Activated T-helper 1 cell treated with anti-CD3 and anti-CD28 coated beads, Interleukin-12 subunit alpha, Interleukin-12 subunit beta, Interleukin-2, Interleukin-4 antibody, amounts not matched to agents 30 ng/mL and 10 ng/mL and 1 ng/mL, durations not matched to agents 14 hours and 24 hours and 36 hours (primary cell): ENCODE data around the gene RASIP1. TPM values are rescaled to one million over a fixed set of nuclear protein-coding genes. Genes with fewer than 3 reads are reported as not detected.

ENCODE experiments used
- DNase-seq: peaks from one replicate; pipeline ENCODE4 v3.0.0; 2021; ENCODE audit warnings: low spot score
- H3K27ac Mint-ChIP-seq: one replicate; pipeline ENCODE4 v1.8.0; 2021; ENCODE audit warnings: mild to moderate bottlenecking, mixed read lengths
- H3K27me3 Mint-ChIP-seq: one replicate; pipeline ENCODE4 v1.8.0; 2022; ENCODE audit warnings: mild to moderate bottlenecking, moderate library complexity, mixed read lengths; ENCODE audit not compliant: insufficient read depth
- H3K36me3 Mint-ChIP-seq: one replicate; pipeline ENCODE4 v1.8.0; 2021; ENCODE audit warnings: low read depth, mixed read lengths
- H3K4me1 Mint-ChIP-seq: one replicate; pipeline ENCODE4 v1.8.0; 2021; ENCODE audit warnings: low read depth, mixed read lengths
- H3K4me3 Mint-ChIP-seq: one replicate; pipeline ENCODE4 v1.8.0; 2021; ENCODE audit warnings: mild to moderate bottlenecking, moderate library complexity, mixed read lengths
- H3K9me3 Mint-ChIP-seq: one replicate; pipeline ENCODE4 v1.8.0; 2021; ENCODE audit warnings: mixed read lengths
- intact Hi-C: fragments of 100-400 bp; cut with micrococcal nuclease; formaldehyde crosslinking; loops from one replicate; pipeline ENCODE4 v1.15.1; 2024
- total RNA-seq: library from RNA; stranded (reverse); gene quantifications from 2 replicates; pipeline ENCODE4 v1.2.3, GENCODE V29; 2022

Gene RASIP1
- total RNA-seq, 1 donor from 2014 or later: 0.44 TPM

DNA sequence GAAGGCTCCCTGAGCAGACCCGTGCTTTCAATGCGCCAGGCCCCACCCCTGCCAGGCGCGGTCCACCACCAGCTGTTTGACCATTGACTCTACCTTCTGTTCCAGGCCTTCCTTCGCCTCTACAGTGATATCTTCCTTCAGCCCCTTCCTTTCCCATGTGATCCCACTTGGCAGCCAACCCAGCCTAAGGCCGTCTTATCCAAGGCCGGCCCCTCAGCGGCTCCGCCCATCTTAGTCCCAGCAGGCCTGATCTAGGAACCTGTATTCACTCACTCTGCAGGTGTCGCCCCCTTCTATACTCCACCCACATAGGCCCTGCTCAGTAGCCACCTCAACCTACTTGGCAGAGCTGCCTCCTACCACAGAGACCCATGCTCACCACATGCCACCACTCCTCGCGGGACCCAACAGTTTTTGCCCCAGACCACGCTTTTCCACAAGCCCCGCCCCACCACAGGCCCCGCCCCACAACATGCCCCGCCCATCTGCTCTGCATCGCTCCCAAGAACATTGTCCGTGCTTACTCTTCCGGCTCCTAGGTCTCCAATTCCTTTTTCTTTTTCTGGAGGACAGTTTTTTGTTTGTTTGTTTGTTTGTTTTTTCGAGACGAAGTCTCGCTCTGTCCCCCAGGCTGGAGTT lies 2.9 kb downstream of the RASIP1 start:
- Mint-ChIP-seq H3K4me1 (peaks cover 13% of the 10 kb centered on the region), H3K27me3 (no peaks in the 10 kb centered on the region), H3K4me3 (no peak overlapping the region), H3K9me3 (no peaks in the 10 kb centered on the region), H3K36me3 (no peaks in the 10 kb centered on the region), H3K27ac (peak overlapping the region; percentile 34)
- DNase-seq: no peak
- intact Hi-C loops: no loop called here

DNA sequence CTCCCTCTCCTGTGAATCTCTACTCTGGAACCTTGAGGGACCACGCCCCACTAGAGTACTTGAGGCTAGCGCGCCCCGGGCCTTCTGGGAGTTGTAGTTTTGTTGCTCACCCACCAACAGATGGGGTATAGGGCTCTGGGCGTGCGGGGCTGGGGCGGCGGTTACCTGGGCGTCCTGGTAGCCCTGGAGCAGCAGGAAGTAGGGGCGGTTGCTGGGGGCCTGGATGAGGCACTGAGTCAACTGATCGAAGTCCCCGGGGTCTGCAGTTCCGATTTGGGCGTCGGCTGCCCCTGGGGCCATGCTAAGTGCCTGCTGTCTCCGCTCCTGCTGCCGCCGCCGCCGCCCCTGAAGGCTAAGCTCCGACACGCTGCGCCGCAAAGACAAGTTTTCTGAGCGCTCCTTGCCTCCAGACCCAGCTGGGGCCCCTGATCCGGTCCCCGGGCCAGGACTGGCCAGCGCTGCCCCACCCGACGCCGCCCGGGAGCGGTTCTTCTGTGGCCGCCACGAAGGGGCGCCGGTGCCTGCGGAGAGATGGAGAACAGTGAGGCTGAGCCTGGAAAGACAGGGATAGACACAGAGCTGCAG lies 5.3 kb downstream of the RASIP1 start:
- peaks cover 2% of the 10 kb centered on the region for H3K27me3 Mint-ChIP-seq
- no peaks in the 10 kb centered on the region for H3K9me3 Mint-ChIP-seq
- intact Hi-C loops: no loop called here
- no peak for DNase-seq
- H3K4me3 Mint-ChIP-seq: no peak overlapping the region
- H3K27ac Mint-ChIP-seq: no peak overlapping the region
- peaks cover 5% of the 10 kb centered on the region for H3K4me1 Mint-ChIP-seq
- H3K36me3 Mint-ChIP-seq: no peaks in the 10 kb centered on the region

DNA sequence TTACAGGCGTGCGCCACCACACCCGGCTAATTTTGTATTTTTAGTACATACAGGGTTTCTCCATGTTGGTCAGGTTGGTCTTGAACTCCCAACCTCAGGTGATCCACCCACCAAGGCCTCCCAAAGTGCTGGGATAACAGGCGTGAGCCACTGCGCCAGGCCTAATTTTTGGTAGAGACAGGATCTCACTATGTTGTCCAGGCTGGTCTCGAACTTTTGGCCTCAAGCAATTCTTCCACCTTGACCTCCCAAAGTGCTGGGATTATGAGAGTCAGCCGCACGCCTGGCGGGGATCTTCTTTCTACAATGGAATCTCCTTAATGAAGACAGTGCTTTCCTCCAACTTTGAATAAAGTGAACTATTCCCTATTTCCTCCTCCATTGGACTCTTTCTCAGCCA lies 5.8 kb downstream of the RASIP1 start:
- H3K27ac Mint-ChIP-seq: no peak overlapping the region
- H3K4me3 Mint-ChIP-seq: no peak overlapping the region
- intact Hi-C loops: no loop called here

DNA sequence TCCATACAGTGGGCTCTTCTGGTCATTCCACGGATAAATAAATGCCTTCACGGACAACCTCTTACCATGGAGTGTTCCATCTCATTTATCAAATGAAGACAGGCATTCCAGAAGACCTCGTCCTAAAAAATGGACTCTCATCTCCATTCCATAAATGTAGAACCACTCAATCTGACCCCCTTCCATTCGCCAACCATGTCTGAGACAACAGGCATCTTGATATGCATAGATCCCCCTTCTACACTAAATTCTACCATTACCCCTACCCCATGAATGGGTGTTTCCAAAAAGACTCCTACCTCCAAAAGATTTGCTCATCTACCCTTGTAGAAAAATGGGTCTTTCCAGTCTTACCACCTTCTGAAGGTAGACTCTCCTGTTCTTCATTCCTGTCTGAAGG lies 9.0 kb downstream of the RASIP1 start:
- H3K4me1 Mint-ChIP-seq: peaks cover 4% of the 10 kb centered on the region
- H3K9me3 Mint-ChIP-seq: peaks cover 7% of the 10 kb centered on the region
- no peak overlapping the region for H3K4me3 Mint-ChIP-seq
- H3K27ac Mint-ChIP-seq: no peak overlapping the region
- peaks cover 2% of the 10 kb centered on the region for H3K27me3 Mint-ChIP-seq
- peaks cover 7% of the 10 kb centered on the region for H3K36me3 Mint-ChIP-seq
- DNase-seq: no peak
- intact Hi-C loops: no loop called here

More for the DNA sequence above, 5.8 kb downstream of the RASIP1 start:
- no peaks in the 10 kb centered on the region for H3K9me3 Mint-ChIP-seq
- no peak for DNase-seq
- peaks cover 5% of the 10 kb centered on the region for H3K4me1 Mint-ChIP-seq
- no peaks in the 10 kb centered on the region for H3K36me3 Mint-ChIP-seq
- peaks cover 2% of the 10 kb centered on the region for H3K27me3 Mint-ChIP-seq

DNA sequence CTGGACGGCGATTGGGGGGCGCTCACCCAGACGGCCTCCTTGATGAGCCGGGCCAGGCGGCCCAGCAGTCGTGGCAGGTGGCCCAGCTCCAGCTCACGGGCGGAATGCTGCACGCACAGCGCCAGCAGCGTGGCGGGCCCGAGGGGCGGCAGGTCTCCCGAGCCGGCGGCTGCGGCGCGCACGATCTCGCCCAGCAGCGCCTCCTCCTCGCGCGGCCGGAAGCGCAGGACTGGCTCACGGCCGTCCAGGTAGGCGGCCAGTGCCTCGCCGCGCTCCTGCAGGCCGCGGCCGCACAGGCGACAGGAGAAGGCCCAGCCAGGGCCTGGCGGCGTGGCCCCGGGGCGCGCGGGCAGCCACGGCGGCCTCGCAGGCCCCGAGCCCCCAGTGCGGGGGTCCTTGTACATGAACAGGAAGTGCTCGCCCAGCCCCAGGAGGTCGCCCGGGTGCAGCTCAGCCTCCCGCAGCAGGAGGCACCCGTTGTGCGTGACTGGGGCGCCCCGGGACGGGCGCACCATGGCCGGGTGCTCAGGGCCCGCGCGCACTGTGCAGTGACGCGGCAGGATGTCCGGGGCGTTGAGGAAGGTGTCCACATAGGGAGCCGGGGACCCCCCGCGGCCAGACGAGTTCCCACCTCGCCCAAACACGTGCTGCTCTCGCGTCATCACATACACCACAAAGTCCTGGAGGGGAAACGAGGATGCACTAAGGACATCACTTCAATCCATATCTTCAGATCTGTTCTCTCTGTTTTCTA lies 11.3 kb downstream of the RASIP1 start:
- no peak overlapping the region for H3K27ac Mint-ChIP-seq
- H3K4me1 Mint-ChIP-seq: peaks cover 20% of the 10 kb centered on the region
- peaks cover 21% of the 10 kb centered on the region for H3K9me3 Mint-ChIP-seq
- H3K27me3 Mint-ChIP-seq: peaks cover 2% of the 10 kb centered on the region
- intact Hi-C loops: loop anchor here (10.0 kb wide), 3 partner anchors 236 to 1684 kb away; partner anchors contain the start of genes C19orf73, FTL, LIN7B and PPFIA3
- H3K36me3 Mint-ChIP-seq: peaks cover 17% of the 10 kb centered on the region
- DNase-seq: no peak
- H3K4me3 Mint-ChIP-seq: no peak overlapping the region

DNA sequence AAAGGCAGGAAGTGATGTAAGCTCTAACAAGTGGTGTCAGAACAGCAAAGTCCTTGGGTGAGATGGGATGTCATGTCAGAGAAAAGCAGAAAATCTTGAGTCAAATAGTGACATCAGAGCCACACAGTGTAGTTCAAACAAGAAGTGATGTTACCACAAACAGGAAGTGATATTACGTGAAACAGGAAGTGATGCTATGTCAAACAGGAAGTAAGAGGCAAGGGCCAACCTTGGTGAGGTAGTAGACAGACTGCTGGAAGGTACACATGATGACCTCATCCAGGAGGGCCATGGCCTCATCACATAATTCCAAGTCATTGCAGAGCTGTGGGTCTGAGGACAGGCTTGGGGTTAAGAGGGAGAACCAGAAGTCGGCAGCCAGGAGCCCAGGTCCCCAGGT lies 13.9 kb downstream of the RASIP1 start:
- Mint-ChIP-seq H3K27me3 (no peaks in the 10 kb centered on the region), H3K36me3 (peaks cover 17% of the 10 kb centered on the region), H3K4me3 (no peak overlapping the region), H3K9me3 (peaks cover 21% of the 10 kb centered on the region), H3K4me1 (peaks cover 20% of the 10 kb centered on the region), H3K27ac (peak overlapping the region; percentile 34)
- intact Hi-C loops: loop anchor here (10.0 kb wide), 3 partner anchors 238 to 1682 kb away; partner anchors contain the start of genes C19orf73, FTL, LIN7B and PPFIA3
- no peak for DNase-seq

DNA sequence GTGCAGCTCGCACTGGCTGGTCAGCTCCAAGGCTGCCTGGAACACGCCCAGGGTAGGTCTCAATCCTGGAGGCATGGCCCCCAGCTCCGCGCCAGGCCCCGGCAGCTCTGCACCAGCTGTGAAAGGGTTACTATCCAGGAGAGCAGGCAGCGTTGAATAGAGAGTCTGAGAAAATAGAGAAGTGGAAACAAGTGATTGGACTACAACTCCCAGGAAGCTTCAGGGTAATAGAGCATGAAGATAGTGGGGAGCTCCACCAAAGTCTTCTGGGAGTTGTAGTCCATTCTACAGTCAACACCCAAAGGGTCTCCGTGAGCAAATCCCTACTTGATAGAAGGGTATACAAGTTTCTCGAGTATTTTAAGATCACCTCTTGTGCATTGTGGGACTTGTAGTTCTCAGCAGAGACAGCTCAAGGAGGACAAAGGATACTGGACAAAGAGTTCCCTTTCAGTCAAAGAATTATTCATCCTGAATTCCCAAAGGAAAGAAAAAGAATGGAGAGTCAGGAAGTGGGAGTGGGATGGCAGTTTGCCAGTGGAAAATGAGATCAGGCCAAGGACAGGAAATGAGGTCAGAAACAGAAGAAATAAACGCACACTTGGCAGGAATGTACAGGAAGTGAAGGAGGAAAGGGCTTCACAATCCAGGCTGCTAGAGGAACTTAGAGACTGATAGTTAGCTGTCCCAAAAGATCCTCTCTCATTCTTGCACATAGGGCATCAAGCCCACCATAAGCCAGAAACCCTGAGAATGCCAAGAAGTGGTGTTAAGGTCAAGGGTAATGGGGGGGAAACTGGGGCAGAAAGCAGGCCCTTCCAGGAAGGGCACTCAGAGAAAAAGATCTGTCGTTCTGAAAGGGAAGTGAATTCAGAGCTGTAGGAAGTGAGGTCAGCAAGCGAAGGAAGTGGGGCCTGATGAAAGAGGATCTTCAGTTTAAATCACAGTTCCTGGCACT lies 15.3 kb downstream of the RASIP1 start:
- H3K4me1 Mint-ChIP-seq: peaks cover 31% of the 10 kb centered on the region
- DNase-seq: no peak
- H3K27me3 Mint-ChIP-seq: no peaks in the 10 kb centered on the region
- H3K36me3 Mint-ChIP-seq: peaks cover 17% of the 10 kb centered on the region
- intact Hi-C loops: loop anchor here (1.0 to 10.0 kb wide), 4 partner anchors 11 to 1680 kb away; partner anchors contain the start of genes C19orf73, FTL, LIN7B and PPFIA3
- H3K27ac Mint-ChIP-seq: peak overlapping the region; percentile 78
- H3K4me3 Mint-ChIP-seq: peak overlapping the region; percentile 13
- H3K9me3 Mint-ChIP-seq: peaks cover 21% of the 10 kb centered on the region

DNA sequence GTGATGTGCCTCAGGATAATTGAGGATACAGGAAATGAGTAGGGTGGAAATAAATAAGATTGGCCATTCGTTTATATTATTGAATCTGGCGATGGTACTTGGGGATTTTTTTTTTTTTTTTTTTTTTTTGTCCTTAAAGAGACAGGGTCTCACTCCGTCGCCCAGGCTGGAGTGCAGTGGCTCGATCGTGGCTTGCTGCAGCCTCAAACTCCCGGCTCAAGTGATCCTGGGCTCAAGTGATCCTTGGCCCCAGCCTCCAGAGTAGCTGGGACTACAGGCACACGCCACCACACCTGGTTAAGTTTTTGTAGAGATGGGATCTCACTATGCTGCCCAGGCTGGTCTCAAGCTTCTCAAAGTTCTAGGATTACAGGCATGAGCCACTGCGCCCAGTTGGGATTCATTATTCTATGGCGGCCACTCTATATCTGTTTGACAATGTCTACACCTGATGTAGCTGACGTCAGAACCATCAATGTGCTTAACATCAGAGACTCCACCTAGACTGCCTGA lies 18.2 kb downstream of the RASIP1 start:
- H3K4me1 Mint-ChIP-seq: peaks cover 31% of the 10 kb centered on the region
- intact Hi-C loops: loop anchor here (10.0 kb wide), 3 partner anchors 243 to 1677 kb away; partner anchors contain the start of genes C19orf73, FTL, LIN7B and PPFIA3
- H3K27me3 Mint-ChIP-seq: no peaks in the 10 kb centered on the region
- no peak overlapping the region for H3K27ac Mint-ChIP-seq
- H3K9me3 Mint-ChIP-seq: peaks cover 17% of the 10 kb centered on the region
- H3K4me3 Mint-ChIP-seq: peak overlapping the region; percentile 37
- peaks cover 13% of the 10 kb centered on the region for H3K36me3 Mint-ChIP-seq
- no peak for DNase-seq

DNA sequence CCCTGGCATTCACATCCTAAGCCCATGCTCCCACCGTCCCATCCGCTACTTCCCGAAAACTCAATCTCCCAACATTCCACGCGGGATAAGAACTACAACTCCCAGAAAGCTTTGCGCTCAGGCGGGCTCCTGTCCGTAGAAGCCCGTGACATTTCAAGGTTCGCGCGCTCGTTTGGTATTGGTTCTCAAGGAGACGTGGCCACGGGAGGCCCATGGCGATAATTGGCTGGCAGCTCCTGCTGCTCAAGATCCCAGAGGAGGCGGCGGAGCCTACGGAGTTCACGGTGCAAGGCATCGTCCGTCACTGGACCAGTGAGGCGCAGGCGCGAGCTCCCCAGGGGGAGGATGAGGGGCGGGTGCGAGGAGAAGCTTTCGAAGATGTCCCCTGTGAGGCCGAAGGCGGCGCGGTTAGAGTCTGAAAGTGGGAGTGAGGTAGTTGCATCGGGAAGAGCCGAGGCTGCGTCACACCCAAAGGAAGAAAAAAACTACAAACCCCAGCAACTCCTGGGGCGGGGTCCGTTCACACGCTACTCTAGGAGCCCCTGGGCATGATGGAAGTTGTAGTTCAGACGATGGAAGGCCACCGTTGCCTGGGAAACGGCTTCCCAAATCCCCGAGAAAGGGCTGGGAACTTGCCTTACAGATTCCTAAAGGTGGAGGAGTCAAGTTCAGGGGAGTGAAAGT lies 19.7 kb downstream of the RASIP1 start:
- H3K4me3 Mint-ChIP-seq: peak overlapping the region; percentile 92

DNA sequence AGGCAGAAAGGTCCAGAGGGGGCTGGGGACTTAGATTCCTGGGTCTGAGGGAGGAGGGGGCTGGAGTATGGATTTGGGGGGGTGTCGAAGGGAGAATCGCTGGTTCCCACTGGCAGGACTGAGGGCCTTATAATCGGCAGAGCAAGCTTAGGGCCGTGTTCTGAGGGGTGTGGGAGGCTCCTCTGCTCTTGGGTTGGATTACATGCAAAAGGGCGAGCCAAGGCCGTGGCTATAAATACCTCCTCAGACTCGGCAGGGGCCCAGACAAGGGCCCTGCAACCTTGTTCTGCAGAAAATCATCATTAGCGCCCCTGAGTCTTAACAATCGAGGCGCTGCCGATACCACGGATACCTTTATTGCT lies 20.2 kb downstream of the RASIP1 start:
- Mint-ChIP-seq H3K9me3 (peaks cover 6% of the 10 kb centered on the region), H3K4me3 (peak overlapping the region; percentile 92), H3K4me1 (peaks cover 18% of the 10 kb centered on the region), H3K27me3 (no peaks in the 10 kb centered on the region), H3K27ac (no peak overlapping the region), H3K36me3 (peaks cover 5% of the 10 kb centered on the region)
- DNase-seq: no peak
- intact Hi-C loops: loop anchor here (2.0 to 10.0 kb wide), 4 partner anchors 75 to 1675 kb away; partner anchors contain the start of genes C19orf73, FTL, LIN7B and PPFIA3

More for the DNA sequence above, 19.7 kb downstream of the RASIP1 start:
- DNase-seq: peak; percentile 91
- Mint-ChIP-seq H3K4me1 (peaks cover 23% of the 10 kb centered on the region), H3K9me3 (peaks cover 11% of the 10 kb centered on the region), H3K36me3 (peaks cover 7% of the 10 kb centered on the region), H3K27me3 (no peaks in the 10 kb centered on the region), H3K27ac (peak overlapping the region; percentile 98)
- intact Hi-C loops: loop anchor here (1.0 to 10.0 kb wide), 8 partner anchors 18 to 1676 kb away; partner anchors contain the start of genes C19orf73, FTL, LIN7B and PPFIA3

DNA sequence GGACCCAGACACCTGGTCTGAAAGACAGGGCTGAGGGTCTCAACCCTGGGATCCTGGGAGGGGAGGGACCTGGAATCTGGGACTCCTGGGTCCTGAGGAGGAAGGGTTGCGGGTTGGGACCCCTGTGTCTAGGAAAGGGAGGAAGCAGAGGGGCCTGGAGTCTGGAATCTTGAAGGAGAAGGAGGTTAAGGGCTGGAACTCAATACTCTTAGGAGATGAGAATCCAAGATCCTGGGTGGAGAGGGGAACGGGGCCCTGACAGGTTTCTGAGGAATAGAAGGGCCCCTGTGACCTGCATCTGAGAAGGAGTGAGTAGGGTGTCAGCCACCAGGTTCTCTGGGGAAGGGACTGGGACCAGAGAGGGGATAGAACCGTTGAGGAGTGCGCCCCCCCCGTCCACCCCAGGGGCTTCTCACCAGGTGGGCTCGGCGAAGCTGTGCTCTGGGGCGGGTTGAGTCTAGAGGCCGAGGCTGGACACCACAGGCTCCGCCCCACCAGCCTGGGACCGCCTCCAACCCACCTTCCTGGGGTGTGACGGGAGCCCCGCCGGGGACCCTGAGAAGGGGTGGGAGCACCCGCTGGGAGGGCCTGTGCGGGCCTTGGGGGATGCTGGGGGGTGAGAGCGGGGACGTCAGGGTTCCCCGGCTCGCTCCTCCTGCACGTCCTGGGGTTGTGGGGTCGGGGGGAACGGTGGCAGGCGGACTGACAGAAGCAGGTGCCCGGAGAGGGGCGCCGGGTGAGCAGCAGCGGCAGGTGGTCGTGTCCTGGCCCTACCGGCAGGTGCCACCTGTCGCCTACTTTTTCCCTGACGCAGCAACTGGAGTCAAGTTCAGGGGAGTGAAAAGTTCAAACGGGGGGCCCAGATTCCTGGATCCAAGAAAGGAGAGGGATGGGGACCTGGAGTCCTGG lies 20.9 kb downstream of the RASIP1 start, which contains the start of gene MAMSTR:
MAMSTR (minus strand) TSS at position 463 of the 909 bp plus-strand sequence. CDS start 694 bp downstream, outside the sequence.
- H3K4me3 Mint-ChIP-seq: peak within 1 kb of the TSS; percentile 92
- no peak for DNase-seq
- peaks cover 17% of the 10 kb centered on the region for H3K4me1 Mint-ChIP-seq
- no peaks in the 10 kb centered on the region for H3K27me3 Mint-ChIP-seq
- intact Hi-C loops: loop anchor here (2.0 to 10.0 kb wide), 6 partner anchors 75 to 1675 kb away; partner anchors contain the start of genes C19orf73, EMP3, FTL and LIN7B
- H3K27ac Mint-ChIP-seq: peak within 1 kb of the TSS; percentile 98
- no peaks in the 10 kb centered on the region for H3K9me3 Mint-ChIP-seq
- H3K36me3 Mint-ChIP-seq: no peaks in the 10 kb centered on the region
